H1 (cell line): Measurements from ENCODE around the gene MAPT. TPM values are rescaled to one million over a fixed set of nuclear protein-coding genes. Genes with fewer than 3 reads are reported as not detected.

Source experiments
- EGR1 ChIP-seq: IDR thresholded peaks from 2 replicates; pipeline ENCODE4 v1.6.1; 2011; ENCODE audit warnings: low read depth, low read length, borderline replicate concordance
- PHF8 ChIP-seq: fragments of 200-600 bp; sonication (generic); conservative IDR thresholded peaks from 2 replicates; pipeline ENCODE4 v1.7.1; 2012; ENCODE audit warnings: low read depth, mild to moderate bottlenecking, inconsistent platforms, low read length, moderate library complexity
- polyA plus RNA-seq, 7 experiments: library from polyadenylated mRNA; depleted of rRNA in 3 of 7; stranded (reverse) in 5 of 7; unstranded in 2 of 7; fragments of >200 nt in 5 of 7; fragments of 200-250 nt in 2 of 7; gene quantifications; 1 replicate in 5 of 7; 2 replicates in 1 of 7; 4 replicates in 1 of 7; pipeline versions ENCODE4 v1.2.1 to v1.2.3, GENCODE V29; 2011 to 2013; ENCODE audit warnings: missing spikeins in 2 of 7, mixed read lengths in 2 of 7
- total RNA-seq: library from RNA; stranded (reverse); fragmentation: NEBNext Ultra II Directional; extraction: Animal tissue kit (Norgen Biotek cat#: 25700); gene quantifications from 2 replicates; pipeline ENCODE4 v1.2.1, GENCODE V29; 2021

The MAPT gene
- total and polyA plus RNA-seq, 2 of the 8 experiments (the other 6 are each of a cell fraction or from before 2014, with no cell fraction given): 0.54 to 1.7 TPM

- TF ChIP-seq PHF8: no peak
- TF ChIP-seq EGR1: no peak
Measured at GRCh38 chr17:45906237-45906636, 11.9 kb downstream of the MAPT start (continued).
